ENCODE results near the gene CDHR1. TPM values are rescaled to one million over a fixed set of nuclear protein-coding genes. Genes with fewer than 3 reads are reported as not detected.

Gene CDHR1
- total RNA-seq, 1 donor from 2014 or later, result 6.1 TPM

GRCh38 chr10:84224411-84225028 is 30.2 kb downstream of the CDHR1 start:
- Mint-ChIP-seq H3K36me3 (ENCODE audit: unreplicated experiment) (no peaks in the 10 kb centered on the region), H3K27ac (ENCODE audit: unreplicated experiment) (no peak overlapping the region), H3K9me3 (ENCODE audit: unreplicated experiment) (no peaks in the 10 kb centered on the region), H3K27me3 (ENCODE audit: unreplicated experiment) (peaks cover 5% of the 10 kb centered on the region), H3K4me1 (ENCODE audit: low read depth, unreplicated experiment) (peaks cover 6% of the 10 kb centered on the region), H3K4me3 (ENCODE audit: unreplicated experiment) (no peak overlapping the region)
- DNase-seq, result no peak
- no peak for TF ChIP-seq CTCF (IDR thresholded peaks at IDR 0.05; ENCODE audit: partially characterized antibody, unreplicated experiment)

- DNase-seq, result no peak
- Mint-ChIP-seq H3K4me3 (ENCODE audit: unreplicated experiment) (peak within 1 kb of the TSS; percentile 10), H3K36me3 (ENCODE audit: unreplicated experiment) (no peaks in the 10 kb centered on the region), H3K9me3 (ENCODE audit: unreplicated experiment) (no peaks in the 10 kb centered on the region), H3K27me3 (ENCODE audit: unreplicated experiment) (peaks cover 3% of the 10 kb centered on the region), H3K27ac (ENCODE audit: unreplicated experiment) (peak within 1 kb of the TSS; percentile 36), H3K4me1 (ENCODE audit: low read depth, unreplicated experiment) (peaks cover 6% of the 10 kb centered on the region)
- TF ChIP-seq CTCF (IDR thresholded peaks at IDR 0.05; ENCODE audit: partially characterized antibody, unreplicated experiment), result no peak
These were observed 31.3 kb downstream of the CDHR1 start, which contains the start of gene LRIT2 for GRCh38 chr10:84225427-84226173. LRIT2 (minus strand) TSS chr10:84225544; CDS start chr10:84225520, 24 bp downstream.

- no peak for TF ChIP-seq CTCF (IDR thresholded peaks at IDR 0.05; ENCODE audit: partially characterized antibody, unreplicated experiment)
- H3K4me1 Mint-ChIP-seq (ENCODE audit: low read depth, unreplicated experiment), result peaks cover 6% of the 10 kb centered on the region
- H3K4me3 Mint-ChIP-seq (ENCODE audit: unreplicated experiment), result no peak overlapping the region
- no peak overlapping the region for H3K27ac Mint-ChIP-seq (ENCODE audit: unreplicated experiment)
- H3K9me3 Mint-ChIP-seq (ENCODE audit: unreplicated experiment), result peaks cover 4% of the 10 kb centered on the region
- no peaks in the 10 kb centered on the region for H3K36me3 Mint-ChIP-seq (ENCODE audit: unreplicated experiment)
- H3K27me3 Mint-ChIP-seq (ENCODE audit: unreplicated experiment), result no peaks in the 10 kb centered on the region
- DNase-seq, result no peak
These were observed 32.3 kb downstream of the CDHR1 start for GRCh38 chr10:84226616-84227015.

GRCh38 chr10:84227810-84228209 is 33.5 kb downstream of the CDHR1 start:
- H3K4me3 Mint-ChIP-seq (ENCODE audit: unreplicated experiment), result no peak overlapping the region
- no peaks in the 10 kb centered on the region for H3K36me3 Mint-ChIP-seq (ENCODE audit: unreplicated experiment)
- TF ChIP-seq CTCF (IDR thresholded peaks at IDR 0.05; ENCODE audit: partially characterized antibody, unreplicated experiment), result no peak
- peaks cover 4% of the 10 kb centered on the region for H3K9me3 Mint-ChIP-seq (ENCODE audit: unreplicated experiment)
- no peaks in the 10 kb centered on the region for H3K27me3 Mint-ChIP-seq (ENCODE audit: unreplicated experiment)
- peaks cover 6% of the 10 kb centered on the region for H3K4me1 Mint-ChIP-seq (ENCODE audit: low read depth, unreplicated experiment)
- H3K27ac Mint-ChIP-seq (ENCODE audit: unreplicated experiment), result no peak overlapping the region
- no peak for DNase-seq

- peaks cover 6% of the 10 kb centered on the region for H3K9me3 Mint-ChIP-seq (ENCODE audit: unreplicated experiment)
- no peak for DNase-seq
- peaks cover 3% of the 10 kb centered on the region for H3K4me1 Mint-ChIP-seq (ENCODE audit: low read depth, unreplicated experiment)
- no peak for TF ChIP-seq CTCF (IDR thresholded peaks at IDR 0.05; ENCODE audit: partially characterized antibody, unreplicated experiment)
- no peaks in the 10 kb centered on the region for H3K36me3 Mint-ChIP-seq (ENCODE audit: unreplicated experiment)
- no peak overlapping the region for H3K4me3 Mint-ChIP-seq (ENCODE audit: unreplicated experiment)
- H3K27ac Mint-ChIP-seq (ENCODE audit: unreplicated experiment), result no peak overlapping the region
- no peaks in the 10 kb centered on the region for H3K27me3 Mint-ChIP-seq (ENCODE audit: unreplicated experiment)
These were observed 36.0 kb downstream of the CDHR1 start for GRCh38 chr10:84230359-84230758.
